HG02938 (cell line): ENCODE data around the gene F12.
"Not testable (repeated sequence)": the region's sequence is repeated elsewhere in the genome, so short reads cannot be mapped to it uniquely, and the experiment has no call there.

Source experiments
- ATAC-seq: cut with Tn5 transposase; IDR thresholded peaks from one replicate; pipeline ENCODE4 v1.9.1; 2021; ENCODE audit warnings: mild to moderate bottlenecking, moderate library complexity; ENCODE audit not compliant: unreplicated experiment

Gene F12

DNA sequence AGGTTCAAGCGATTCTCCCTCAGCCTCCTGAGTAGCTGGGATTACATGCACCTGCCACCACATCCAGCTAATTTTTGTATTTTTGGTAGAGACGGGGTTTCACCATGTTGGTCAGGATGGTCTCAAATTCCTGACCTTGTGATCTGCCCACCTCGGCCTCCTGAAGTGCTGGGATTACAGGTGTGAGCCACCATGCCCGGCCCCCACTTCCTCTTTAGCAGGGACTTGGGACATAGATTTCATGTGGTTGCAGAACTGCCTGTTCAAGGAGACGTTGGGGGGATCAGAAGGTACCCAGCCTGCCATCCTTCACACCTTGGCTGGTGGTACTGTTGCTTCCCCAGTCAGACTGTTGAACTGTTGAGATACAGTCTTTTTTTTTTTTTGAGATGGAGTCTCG lies 7.7 kb upstream of the F12 start:
- not testable (repeated sequence) for ATAC-seq

DNA sequence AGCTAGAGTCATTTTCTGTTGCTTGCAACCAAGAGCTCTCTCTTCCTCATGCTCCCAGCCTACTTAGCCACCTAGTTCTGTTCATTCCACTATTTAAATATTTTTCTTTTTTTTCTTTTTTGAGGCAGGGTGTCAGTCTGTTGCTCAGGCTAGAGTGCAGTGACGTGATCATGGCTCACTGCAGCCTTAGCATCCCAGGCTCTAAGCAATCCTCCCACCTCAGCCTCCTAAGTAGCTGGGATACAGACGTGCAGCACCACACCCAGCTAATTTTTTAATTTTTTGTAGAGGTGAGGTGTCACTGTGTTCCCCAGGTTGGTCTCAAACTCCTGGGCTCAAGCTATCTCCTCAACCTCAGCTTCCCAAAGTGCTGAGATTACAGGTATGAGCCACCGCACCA lies 5.1 kb upstream of the F12 start:
- no peak for ATAC-seq

- ATAC-seq, result peak; percentile 69
Measured at GRCh38 chr5:177412603-177413233, 3.4 kb upstream of the F12 start.

- no peak for ATAC-seq
Measured at GRCh38 chr5:177410575-177410974, 1.2 kb upstream of the F12 start.

GRCh38 chr5:177405805-177406204 lies 3.6 kb downstream of the F12 start:
- no peak for ATAC-seq

- ATAC-seq, result no peak
Measured at GRCh38 chr5:177405312-177405711, 4.1 kb downstream of the F12 start.

DNA sequence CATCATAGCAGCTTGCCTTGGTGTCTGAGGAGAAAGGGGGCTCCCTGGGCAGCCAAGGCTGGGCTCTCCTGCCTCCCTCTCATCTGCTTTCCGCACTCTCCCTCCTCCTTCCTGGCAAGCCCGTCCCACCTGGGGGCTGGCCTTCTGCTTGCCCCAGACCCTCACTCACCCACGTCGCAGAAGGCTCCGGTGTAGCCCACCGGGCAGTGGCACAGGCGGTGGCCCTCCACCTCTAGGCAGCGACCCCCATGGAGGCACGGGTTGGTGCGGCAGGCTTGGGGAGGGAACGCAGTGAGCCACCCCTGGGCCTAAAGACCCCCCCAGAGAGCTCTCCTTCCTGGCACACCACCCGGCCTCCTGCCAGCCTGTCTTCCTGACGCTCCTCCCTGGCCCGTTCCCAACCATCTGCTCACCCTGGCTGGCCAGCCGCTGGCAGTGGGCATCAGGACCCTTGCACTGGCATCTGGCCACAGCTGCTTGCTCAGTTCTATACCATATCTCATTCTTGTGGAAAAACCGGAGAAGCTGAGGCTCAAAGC lies 4.7 kb downstream of the F12 start:
- ATAC-seq, result no peak

DNA sequence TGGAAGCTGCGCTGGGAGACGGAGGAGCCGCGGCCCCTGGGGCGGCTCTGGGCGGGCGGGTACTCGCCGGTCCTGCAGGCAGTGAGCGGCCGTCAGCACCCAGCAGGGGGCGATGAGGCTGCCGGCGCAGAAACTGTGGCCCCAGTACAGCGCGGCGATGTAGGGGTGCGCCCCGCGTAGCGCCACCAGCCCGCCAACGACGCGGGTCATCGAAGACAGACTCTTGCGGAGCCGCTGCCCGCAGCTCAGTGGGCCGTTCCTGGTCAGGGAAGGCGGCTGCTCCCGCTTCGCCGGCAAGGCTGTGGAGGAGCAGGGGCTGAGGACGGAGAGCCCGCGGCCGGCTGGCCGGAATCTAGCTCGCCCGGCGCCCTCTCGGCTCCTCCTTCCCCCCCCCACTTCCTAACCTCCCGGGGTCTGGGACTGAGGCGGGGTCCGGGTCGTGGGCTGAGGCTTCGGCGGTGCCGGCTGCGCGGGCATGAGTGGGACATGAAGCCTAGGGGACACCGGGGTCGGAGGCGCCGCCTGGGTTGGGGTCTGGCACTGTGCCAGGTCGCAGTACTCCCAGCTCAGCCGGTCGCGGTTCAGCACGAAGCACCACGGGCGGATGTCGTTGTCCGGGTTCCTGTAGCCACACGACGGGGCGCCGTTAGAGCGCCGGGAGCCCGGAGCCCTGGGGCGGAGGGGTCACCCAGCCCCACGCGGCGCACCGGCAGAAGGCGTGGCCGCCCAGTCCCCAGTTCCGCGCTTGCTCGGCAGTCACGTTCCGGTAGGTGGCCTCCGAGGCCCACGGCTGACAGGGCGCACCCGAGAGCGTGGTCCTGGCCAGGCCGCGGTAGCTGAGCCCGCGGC lies 5.3 kb downstream of the F12 start:
- ATAC-seq, result peak; percentile 63

GRCh38 chr5:177403102-177403791 lies 6.1 kb downstream of the F12 start:
- ATAC-seq, result peak; percentile 23

GRCh38 chr5:177402271-177403043 lies 6.9 kb downstream of the F12 start:
- ATAC-seq, result no peak

- ATAC-seq, result no peak
Measured at GRCh38 chr5:177399997-177400868, 9.1 kb downstream of the F12 start, which contains the start of gene PFN3. Gene PFN3, minus strand, starts transcription at chr5:177400661. Its CDS starts 85 bp downstream, at chr5:177400576.

- ATAC-seq, result no peak
Measured at GRCh38 chr5:177397875-177398390, 11.4 kb downstream of the F12 start.

- ATAC-seq, result no peak
Measured at GRCh38 chr5:177396807-177397206, 12.6 kb downstream of the F12 start.

DNA sequence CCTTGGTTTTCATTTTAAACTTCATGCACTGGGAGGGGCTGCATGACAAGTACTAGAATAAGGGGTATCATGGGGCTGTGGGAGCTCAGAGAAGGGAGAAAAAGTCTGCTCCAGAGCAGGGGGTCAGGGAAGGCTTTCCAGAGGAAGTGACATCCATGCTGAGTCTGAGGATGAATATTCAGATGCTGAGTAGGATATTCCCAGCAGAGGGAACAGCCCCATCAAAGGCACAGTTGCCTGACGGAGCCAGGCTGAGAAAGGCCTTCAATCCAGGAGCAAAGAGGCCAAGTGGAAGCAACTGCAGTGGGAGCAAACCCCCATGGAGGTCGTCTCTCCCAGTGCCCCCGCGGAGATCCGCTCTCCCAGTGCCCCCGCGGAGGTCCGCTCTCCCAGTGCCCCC lies 13.3 kb downstream of the F12 start:
- no peak for ATAC-seq

GRCh38 chr5:177393990-177394389 lies 15.4 kb downstream of the F12 start:
- ATAC-seq, result no peak

DNA sequence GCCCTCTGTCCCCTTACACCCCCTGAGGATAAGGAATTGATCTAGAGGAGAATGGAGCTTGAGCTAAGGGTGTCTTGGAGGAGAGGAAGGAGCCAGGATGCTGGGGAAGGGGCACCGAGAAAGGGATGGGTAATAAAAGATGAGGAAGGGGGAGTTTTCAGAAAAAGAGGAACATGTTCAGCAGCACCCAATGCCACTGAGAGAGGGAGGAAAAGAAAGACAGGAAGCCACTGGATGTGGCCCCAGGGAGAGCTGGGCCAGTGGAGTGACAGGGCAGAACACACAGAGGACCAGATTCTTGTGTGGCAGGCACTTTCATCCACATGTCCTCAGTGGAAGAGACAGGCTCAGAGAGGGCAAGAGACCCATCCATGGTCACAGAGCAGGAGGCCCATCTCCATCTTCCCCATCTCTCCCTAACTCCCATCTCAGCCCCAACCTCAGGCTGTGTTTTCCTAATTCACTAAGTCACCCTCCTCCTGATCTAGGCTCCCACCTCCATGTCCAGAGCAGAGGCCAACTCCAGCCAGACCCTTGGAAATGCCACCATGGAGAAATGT lies 16.1 kb downstream of the F12 start:
- ATAC-seq, result no peak

DNA sequence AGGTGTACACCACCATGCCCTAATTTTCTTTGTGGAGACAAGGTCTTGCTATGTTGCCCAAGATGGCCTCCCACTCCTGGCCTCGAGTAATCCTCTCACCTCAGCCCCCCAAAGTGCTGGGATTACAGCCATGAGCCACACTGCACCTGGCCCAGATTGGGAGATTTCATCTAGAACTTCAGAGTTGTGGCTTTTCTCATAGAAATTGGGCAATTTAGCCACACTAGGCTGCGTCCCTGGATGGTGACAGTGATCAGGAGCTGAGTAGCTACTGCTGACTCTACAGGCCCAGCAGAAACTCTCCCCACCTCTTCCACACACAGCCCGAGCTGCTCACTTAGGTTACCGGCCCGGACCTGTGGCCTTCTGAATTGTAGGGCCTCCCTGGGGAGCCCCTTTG lies 16.6 kb downstream of the F12 start:
- no peak for ATAC-seq

DNA sequence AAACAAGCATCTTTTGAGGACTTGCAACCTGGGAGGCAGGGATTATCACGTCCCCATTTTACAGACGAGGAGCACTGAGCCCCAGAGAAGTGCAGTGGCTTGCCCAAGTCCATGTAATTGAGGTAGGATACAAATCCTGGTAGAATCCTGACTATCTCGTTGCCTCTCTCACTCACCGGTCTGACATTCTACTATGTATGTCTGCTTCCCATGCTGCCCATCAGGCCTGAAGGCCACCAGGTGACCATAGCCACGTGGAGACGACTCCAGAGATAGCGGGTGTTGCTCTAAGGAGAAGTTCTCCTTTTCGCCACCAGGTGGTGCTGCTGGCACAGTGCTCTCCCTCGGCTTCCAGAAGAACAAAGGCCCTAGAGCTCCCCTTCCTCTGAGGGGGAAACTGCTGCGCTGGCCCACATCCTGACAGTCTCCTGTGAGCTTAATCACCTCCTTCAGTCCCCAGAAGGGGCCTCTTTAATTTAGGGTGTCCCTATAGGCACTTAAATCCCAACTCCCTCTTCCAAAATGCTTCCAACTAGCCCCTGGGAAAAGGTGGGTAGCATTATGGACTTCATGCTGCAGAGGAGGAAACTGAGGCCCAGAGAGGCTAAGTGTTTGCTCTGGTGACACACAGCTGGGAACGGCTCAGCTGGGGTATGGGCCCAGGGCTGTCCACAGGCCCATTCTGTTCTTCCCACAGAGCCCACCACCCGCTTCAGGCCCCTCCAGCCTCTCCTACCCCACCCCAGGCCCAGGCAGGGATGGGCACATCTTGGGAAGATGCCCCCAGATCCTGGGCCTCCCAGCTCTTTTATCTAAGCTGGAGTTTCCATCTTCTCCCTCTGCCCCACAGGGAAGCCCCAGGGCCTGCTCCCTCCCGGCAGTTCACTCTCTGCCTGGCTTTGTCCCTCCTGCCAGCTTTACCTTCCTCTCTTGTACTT lies 18.7 kb downstream of the F12 start:
- peak; percentile 70 for ATAC-seq
